GM23338 (cell line): ENCODE measurements around the gene VSTM1. TPM values are rescaled to one million over a fixed set of nuclear protein-coding genes. Genes with fewer than 3 reads are reported as not detected.

Experiments used
- ATAC-seq: fragments of 200-7000 bp; cut with Tn5 transposase; 3 replicates; pipeline ENCODE4 v1.9.1; 2020
- DNase-seq: peaks from one replicate; pipeline ENCODE4 v3.0.0-alpha.2; 2015; ENCODE audit warnings: low spot score
- H2AFZ ChIP-seq: fragments of 200-600 bp; sonication (generic); 2 replicates; pipeline ENCODE4 v1.8.0; 2016; ENCODE audit warnings: antibody characterized with exemption, mild to moderate bottlenecking, moderate library complexity
- H3F3A ChIP-seq: fragments of 200-600 bp; sonication (generic); replicated peaks from 2 replicates; pipeline ENCODE4 v1.8.0; 2017; ENCODE audit warnings: antibody characterized with exemption, mixed run types, low read depth
- H3K27ac ChIP-seq: fragments of 200-600 bp; sonication (generic); 2 replicates; pipeline ENCODE4 v1.6.1; 2016; ENCODE audit warnings: low read depth
- H3K27me3 ChIP-seq: fragments of 200-600 bp; sonication (generic); 2 replicates; pipeline ENCODE4 v1.8.0; 2016; ENCODE audit warnings: mild to moderate bottlenecking, mixed run types, moderate library complexity; ENCODE audit not compliant: insufficient read depth
- H3K36me3 ChIP-seq: fragments of 200-600 bp; sonication (generic); 2 replicates; pipeline ENCODE4 v1.8.0; 2016; ENCODE audit warnings: mild to moderate bottlenecking; ENCODE audit not compliant: insufficient read depth
- H3K4me1 ChIP-seq: fragments of 200-600 bp; sonication (generic); 2 replicates; pipeline ENCODE4 v1.8.0; 2016; ENCODE audit warnings: mild to moderate bottlenecking, moderate library complexity; ENCODE audit not compliant: insufficient read depth
- H3K4me2 ChIP-seq: fragments of 200-600 bp; sonication (generic); 2 replicates; pipeline ENCODE4 v1.7.1; 2017; ENCODE audit warnings: mixed run types
- H3K4me3 ChIP-seq: fragments of 200-600 bp; sonication (generic); 2 replicates; pipeline ENCODE4 v1.6.1; 2016; ENCODE audit warnings: mixed run types
- H3K79me2 ChIP-seq: fragments of 200-600 bp; sonication (generic); replicated peaks from 2 replicates; pipeline ENCODE4 v1.8.0; 2017; ENCODE audit warnings: mild to moderate bottlenecking; ENCODE audit not compliant: insufficient read depth
- H3K9me2 ChIP-seq: fragments of 200-600 bp; sonication (generic); 2 replicates; pipeline ENCODE4 v1.8.0; 2017; ENCODE audit not compliant: insufficient read depth
- H4K20me1 ChIP-seq: fragments of 200-600 bp; sonication (generic); replicated peaks from 2 replicates; pipeline ENCODE4 v1.8.0; 2017; ENCODE audit warnings: mild to moderate bottlenecking; ENCODE audit not compliant: insufficient read depth
- H3K27ac Mint-ChIP-seq: 2 replicates; pipeline ENCODE4 v1.8.0; 2020; ENCODE audit warnings: inconsistent platforms, mild to moderate bottlenecking, moderate library complexity, mixed read lengths
- H3K27me3 Mint-ChIP-seq: 3 replicates; pipeline ENCODE4 v1.8.0; 2022; ENCODE audit warnings: low read depth, mild to moderate bottlenecking, moderate library complexity, mixed read lengths, inconsistent platforms; ENCODE audit not compliant: insufficient read depth, poor library complexity
- H3K36me3 Mint-ChIP-seq: 3 replicates; pipeline ENCODE4 v1.8.0; 2021; ENCODE audit warnings: low read depth, mild to moderate bottlenecking, inconsistent platforms, moderate library complexity, mixed read lengths
- H3K4me1 Mint-ChIP-seq: 3 replicates; pipeline ENCODE4 v1.8.0; 2020; ENCODE audit warnings: mild to moderate bottlenecking, inconsistent platforms, mixed read lengths
- H3K4me3 Mint-ChIP-seq: 3 replicates; pipeline ENCODE4 v1.8.0; 2021; ENCODE audit warnings: moderate library complexity, mild to moderate bottlenecking, inconsistent platforms, mixed read lengths
- H3K9me3 Mint-ChIP-seq: 3 replicates; pipeline ENCODE4 v1.8.0; 2020; ENCODE audit warnings: moderate library complexity, mild to moderate bottlenecking, inconsistent platforms, mixed read lengths
- CREB1 ChIP-seq: fragments of 250-450 bp; sonication (Bioruptor Pico); IDR thresholded peaks from 2 replicates; pipeline ENCODE4 v1.5.0; 2020; ENCODE audit warnings: low read depth, mild to moderate bottlenecking, moderate library complexity
- ETS1 ChIP-seq: IDR thresholded peaks from 2 replicates; pipeline ENCODE4 v1.6.1; 2016; ENCODE audit warnings: antibody characterized with exemption
- EZH2 ChIP-seq: fragments of 200-600 bp; sonication (generic); IDR thresholded peaks from one replicate; pipeline ENCODE4 v1.8.0; 2017; ENCODE audit warnings: antibody characterized with exemption, mild to moderate bottlenecking, low read depth; ENCODE audit not compliant: unreplicated experiment
- EZH2phosphoT487 ChIP-seq: fragments of 200-600 bp; sonication (generic); IDR thresholded peaks from one replicate; pipeline ENCODE4 v1.8.1; 2018; ENCODE audit warnings: antibody characterized with exemption; ENCODE audit not compliant: unreplicated experiment
- JUNB ChIP-seq: IDR thresholded peaks from one replicate; pipeline ENCODE4 v1.6.1; 2016; ENCODE audit warnings: antibody characterized with exemption; ENCODE audit not compliant: unreplicated experiment
- NANOG ChIP-seq: IDR thresholded peaks from 2 replicates; pipeline ENCODE4 v1.6.1; 2016; ENCODE audit warnings: antibody characterized with exemption, borderline replicate concordance
- POLR2AphosphoS5 ChIP-seq: IDR thresholded peaks from 2 replicates; pipeline ENCODE4 v1.6.1; 2016; ENCODE audit warnings: antibody characterized with exemption, low read depth
- REST ChIP-seq: IDR thresholded peaks from one replicate; pipeline ENCODE4 v1.6.1; 2018; ENCODE audit warnings: antibody characterized with exemption; ENCODE audit not compliant: unreplicated experiment
- STAT1 ChIP-seq: IDR thresholded peaks from one replicate; pipeline ENCODE4 v1.6.1; 2016; ENCODE audit warnings: antibody characterized with exemption; ENCODE audit not compliant: unreplicated experiment
- ZNF114 ChIP-seq: fragments of 250-450 bp; sonication (Bioruptor Pico); IDR thresholded peaks from 2 replicates; pipeline ENCODE4 v1.5.0; 2020; ENCODE audit warnings: mild to moderate bottlenecking, moderate library complexity
- ZNF331 ChIP-seq: fragments of 250-450 bp; sonication (Bioruptor Pico); IDR thresholded peaks from 2 replicates; pipeline ENCODE4 v1.5.0; 2020; ENCODE audit warnings: low read depth, mild to moderate bottlenecking, moderate library complexity
- ZNF462 ChIP-seq: fragments of 250-450 bp; sonication (Bioruptor Pico); IDR thresholded peaks from 2 replicates; pipeline ENCODE4 v1.5.0; 2020; ENCODE audit warnings: mild to moderate bottlenecking, moderate library complexity
- polyA plus RNA-seq: library from polyadenylated mRNA; unstranded; fragments of >200 nt; fragmentation: Nextera tagmentation; extraction: Ambion mirVana; gene quantifications from 2 replicates; pipeline ENCODE4 v1.2.1, GENCODE V29; 2016
- total RNA-seq: library from RNA; depleted of rRNA; stranded (reverse); fragments of >200 nt; shearing (Covaris generic); gene quantifications from 2 replicates; pipeline ENCODE4 v1.2.3, GENCODE V29; 2014

The VSTM1 gene
- total and polyA plus RNA-seq, 2 experiments from 2014 or later = not detected

- peak within 1 kb of the TSS; percentile 86 for H3K27ac ChIP-seq
- peak within 1 kb of the TSS; percentile 73 for H3K4me3 ChIP-seq
- peaks cover 5% of the 10 kb centered on the region; the same call in 1 of the 2 replicates for H3K27me3 ChIP-seq
- ATAC-seq = peak; percentile 95
- peaks cover 22% of the 10 kb centered on the region for H3K79me2 ChIP-seq
- DNase-seq = peak; percentile 99
- H3K27ac Mint-ChIP-seq = peak within 1 kb of the TSS; percentile 98
- no peaks in the 10 kb centered on the region for H3K9me2 ChIP-seq
- H2AFZ ChIP-seq = 0 out of 2 replicates have a peak within 1 kb of the TSS, but pooled peaks have one; percentile 9
- TF ChIP-seq POLR2AphosphoS5 = peak; percentile 91
- peak; percentile 98 for TF ChIP-seq ETS1
- TF ChIP-seq EZH2 = no peak
- TF ChIP-seq NANOG = no peak
- TF ChIP-seq CREB1 (CRISPR knock-in tag) = peak; percentile 74
- TF ChIP-seq JUNB = no peak
- TF ChIP-seq ZNF462 (CRISPR knock-in tag) = no peak
- TF ChIP-seq REST = no peak
- no peak for TF ChIP-seq EZH2phosphoT487
- TF ChIP-seq STAT1 = no peak
- TF ChIP-seq ZNF331 (CRISPR knock-in tag) = no peak
- TF ChIP-seq ZNF114 (CRISPR knock-in tag) = no peak
- H3K36me3 ChIP-seq = no peaks in the 10 kb centered on the region; the same call in 1 of the 2 replicates
- no peaks in the 10 kb centered on the region; the same call in 1 of the 3 replicates for H3K9me3 Mint-ChIP-seq
- peaks cover 5% of the 10 kb centered on the region; the same call in 1 of the 2 replicates for H3K4me1 ChIP-seq
- H3F3A ChIP-seq = no peaks in the 10 kb centered on the region
- peaks cover 17% of the 10 kb centered on the region for H3K27me3 Mint-ChIP-seq
- peak within 1 kb of the TSS; percentile 99 for H3K4me3 Mint-ChIP-seq
- peaks cover 4% of the 10 kb centered on the region; the same call in 1 of the 2 replicates for H4K20me1 ChIP-seq
- peaks cover 24% of the 10 kb centered on the region for H3K36me3 Mint-ChIP-seq
- peaks cover 10% of the 10 kb centered on the region for H3K4me1 Mint-ChIP-seq
- peak within 1 kb of the TSS; percentile 99 for H3K4me2 ChIP-seq
Measured at GRCh38 chr19:54102421-54103169, 38.9 kb upstream of the VSTM1 start, which contains the start of gene NDUFA3. NDUFA3 (plus strand) TSS chr19:54102855; CDS start chr19:54102879, 24 bp downstream.
